Esophagus squamous epithelium (tissue), 5 donors: ENCODE measurements around the gene ATP8B4. TPM values are rescaled to one million over a fixed set of nuclear protein-coding genes. Genes with fewer than 3 reads are reported as not detected.

Source experiments
- DNase-seq: peaks from one replicate; lab custom pipeline; 2025; lab: John Stamatoyannopoulos, UW
- H3K27ac ChIP-seq, 4 donors: fragments of 200-600 bp; sonication (generic); one replicate each; pipeline ENCODE4 v1.5.1; 2016 to 2019; ENCODE audit warnings: mild to moderate bottlenecking in 1 of 4
- H3K27me3 ChIP-seq, 4 donors: fragments of 200-600 bp; sonication (generic); 1 replicate in 3 of 4; 2 replicates in 1 of 4; pipeline versions ENCODE4 v1.5.1 to v1.6.0; 2017 to 2021; ENCODE audit warnings: antibody characterized with exemption in 1 of 4
- H3K36me3 ChIP-seq, 3 donors: fragments of 200-600 bp; sonication (generic); one replicate each; pipeline ENCODE4 v1.5.1; 2016 to 2019
- H3K4me1 ChIP-seq, 3 donors: fragments of 200-600 bp; sonication (generic); one replicate each; pipeline ENCODE4 v1.5.1; 2017 to 2019
- H3K4me3 ChIP-seq, 4 donors: fragments of 200-600 bp; sonication (generic); 1 replicate in 3 of 4; 2 replicates in 1 of 4; pipeline ENCODE4 v1.5.1; 2016 to 2019; ENCODE audit warnings: mild to moderate bottlenecking in 2 of 4, moderate library complexity in 1 of 4
- H3K9me3 ChIP-seq, 3 donors: fragments of 200-600 bp; sonication (generic); one replicate each; pipeline ENCODE4 v1.5.1; 2016 to 2019
- CTCF ChIP-seq, 6 experiments: fragments of 450-650 bp in 4 of 6; fragments of 200-600 bp in 2 of 6; sonication (generic) in 2 of 6; IDR thresholded peaks; one replicate each; pipeline ENCODE4 v1.5.1; 2016 to 2019; ENCODE audit warnings: antibody characterized with exemption in 6 of 6, mild to moderate bottlenecking in 4 of 6, moderate library complexity in 4 of 6
- POLR2A ChIP-seq, 4 donors: fragments of 450-650 bp; IDR thresholded peaks; one replicate each; pipeline ENCODE4 v1.6.1; 2017; ENCODE audit warnings: antibody characterized with exemption in 4 of 4, mild to moderate bottlenecking in 4 of 4, moderate library complexity in 3 of 4
- WGBS, 2 donors: methylation state at CpG; one replicate each; pipeline ENCODE4 v1.1.5; 2018; 5-methylcytosine and 5-hydroxymethylcytosine counted together
- intact Hi-C: fragments of 100-400 bp; cut with DNase I; formaldehyde crosslinking; loops from one replicate; pipeline ENCODE4 v1.15.0; 2022
- total RNA-seq, 4 donors: library from RNA; depleted of rRNA; stranded (reverse); fragments of >200 nt; gene quantifications; one replicate each; pipeline ENCODE4 v1.1.0, GENCODE V29; 2016
- donor health status: DM: yes; HTN: yes; CAD: no.

ATP8B4 gene
- total RNA-seq, 4 donors from 2014 or later: 0.97 to 6.7 (median 2.9) TPM

GRCh38 chr15:49934487-49934886 is 184.5 kb downstream of the ATP8B4 start:
- intact Hi-C loops: no loop called here
- Histone ChIP-seq H3K36me3 (no peaks in the 10 kb centered on the region), H3K27me3 (no peaks in the 10 kb centered on the region), H3K4me3 (no peak overlapping the region), H3K4me1 (no peaks in the 10 kb centered on the region), H3K27ac (no peak overlapping the region), H3K9me3 (no peaks in the 10 kb centered on the region)
- 85 to 94% methylated on average over 2 of the region's 2 CpGs for WGBS, 2 donors
- DNase-seq: no peak
- TF ChIP-seq POLR2A (IDR thresholded peaks at IDR 0.05) (no peak), CTCF (IDR thresholded peaks at IDR 0.05) (no peak)

DNA sequence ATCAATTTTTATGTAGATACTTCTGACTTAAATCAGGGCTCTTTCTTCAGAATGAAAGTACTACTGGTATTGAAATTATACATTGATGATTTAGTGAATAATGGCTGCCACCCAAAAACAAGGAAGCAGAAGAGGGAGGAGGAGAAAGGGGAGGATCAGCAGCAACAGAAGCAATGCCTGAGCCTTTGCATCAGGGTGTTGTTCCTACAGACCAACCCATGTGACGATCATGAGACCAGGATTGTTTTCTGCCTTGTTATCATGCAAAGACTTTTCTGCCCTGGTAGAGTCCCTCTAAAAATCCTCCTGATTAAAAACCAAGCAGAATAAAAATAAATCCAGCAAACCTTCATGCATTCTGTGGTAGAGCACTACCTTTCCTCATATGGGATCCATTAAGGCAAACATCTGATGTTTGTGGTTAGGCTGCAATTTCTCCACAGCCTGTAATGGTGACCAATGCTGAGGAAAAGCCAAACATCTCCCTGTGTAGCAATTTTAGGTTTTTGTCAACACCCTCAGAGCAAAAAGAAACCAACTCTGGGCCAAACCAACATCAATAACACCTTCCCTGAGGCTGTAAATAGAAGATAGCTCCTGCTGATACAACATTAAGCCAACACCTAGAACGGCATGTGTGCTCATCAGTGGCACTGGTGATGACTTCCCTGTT is 191.7 kb downstream of the ATP8B4 start:
- no peak for TF ChIP-seq POLR2A (IDR thresholded peaks at IDR 0.05)
- TF ChIP-seq CTCF (IDR thresholded peaks at IDR 0.05): no peak
- H3K27me3 ChIP-seq: no peaks in the 10 kb centered on the region
- intact Hi-C loops: no loop called here
- no peaks in the 10 kb centered on the region for H3K4me1 ChIP-seq
- no peak overlapping the region for H3K4me3 ChIP-seq
- no peaks in the 10 kb centered on the region for H3K36me3 ChIP-seq
- H3K9me3 ChIP-seq: no peaks in the 10 kb centered on the region
- no peak overlapping the region for H3K27ac ChIP-seq
- no peak for DNase-seq
- 64 to 72% methylated on average over 2 of the region's 2 CpGs for WGBS, 2 donors

DNA sequence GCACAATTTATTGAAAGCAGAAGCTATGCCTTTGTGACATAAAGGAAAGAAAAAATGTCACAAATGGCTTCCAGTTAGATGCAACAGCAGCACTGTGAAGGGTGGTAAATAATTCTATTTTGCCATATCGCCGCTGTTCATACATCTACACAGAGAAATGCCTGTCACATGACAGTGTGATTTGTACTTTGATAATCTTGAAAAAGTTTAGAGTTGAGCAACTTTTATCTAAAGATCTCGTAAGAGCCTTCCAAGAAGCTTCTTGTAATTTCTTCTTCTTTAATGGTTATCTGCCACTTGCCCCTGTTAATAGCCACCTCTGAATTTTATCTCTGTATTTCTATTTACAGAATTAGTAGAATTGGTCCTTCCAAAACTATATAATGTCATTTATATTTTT is 192.3 kb downstream of the ATP8B4 start:
- WGBS, 2 donors: 80 to 90% methylated on average over 3 of the region's 3 CpGs
- Histone ChIP-seq H3K4me3 (no peak overlapping the region), H3K36me3 (no peaks in the 10 kb centered on the region), H3K27ac (no peak overlapping the region), H3K9me3 (no peaks in the 10 kb centered on the region), H3K4me1 (no peaks in the 10 kb centered on the region), H3K27me3 (no peaks in the 10 kb centered on the region)
- DNase-seq: no peak
- TF ChIP-seq CTCF (IDR thresholded peaks at IDR 0.05): no peak
- no peak for TF ChIP-seq POLR2A (IDR thresholded peaks at IDR 0.05)
- intact Hi-C loops: no loop called here

DNA sequence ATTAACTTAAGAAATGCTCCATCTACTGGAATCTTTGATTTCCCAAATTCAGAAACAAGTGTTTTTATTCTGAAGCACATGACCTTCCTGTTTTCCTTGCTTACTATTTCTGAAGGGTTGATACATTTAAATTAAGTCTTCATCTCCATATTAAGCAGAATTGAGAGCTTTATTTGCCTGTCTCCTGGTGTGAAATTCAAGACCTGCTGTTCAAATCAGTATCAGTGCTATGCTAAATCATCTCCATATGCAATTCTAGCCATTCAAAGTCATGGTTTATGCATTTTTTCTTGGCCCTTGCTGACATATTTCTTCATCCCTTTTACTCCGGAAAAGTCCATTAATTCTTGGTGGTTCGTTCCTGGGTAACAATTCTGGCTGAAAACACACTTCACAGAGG is 195.4 kb downstream of the ATP8B4 start:
- DNase-seq: no peak
- no peaks in the 10 kb centered on the region for H3K27me3 ChIP-seq
- 76 to 80% methylated on average over 2 of the region's 2 CpGs for WGBS, 2 donors
- no peak overlapping the region for H3K27ac ChIP-seq
- TF ChIP-seq CTCF (IDR thresholded peaks at IDR 0.05) (no peak), POLR2A (IDR thresholded peaks at IDR 0.05) (no peak)
- H3K4me3 ChIP-seq: no peak overlapping the region
- intact Hi-C loops: no loop called here
- no peaks in the 10 kb centered on the region for H3K4me1 ChIP-seq
- H3K36me3 ChIP-seq: no peaks in the 10 kb centered on the region
- no peaks in the 10 kb centered on the region for H3K9me3 ChIP-seq

DNA sequence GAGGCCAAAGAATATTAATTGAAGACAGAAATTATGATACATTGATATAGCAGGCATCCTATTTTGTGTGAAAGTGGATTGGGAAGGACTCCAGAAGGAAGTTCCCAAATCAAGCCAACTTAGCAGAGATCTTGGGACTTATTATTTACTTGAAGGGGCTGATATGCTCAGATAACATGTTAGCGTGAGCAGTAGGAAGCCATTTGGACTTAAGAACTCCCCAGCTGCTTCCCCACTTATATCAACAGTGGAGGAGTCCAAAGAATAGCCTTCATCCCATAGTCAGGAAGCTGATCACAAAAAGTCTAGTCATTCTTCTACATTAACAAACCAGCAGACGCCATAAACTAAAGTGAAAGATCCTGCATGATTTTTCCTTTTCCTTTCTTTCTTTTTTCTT is 200.0 kb downstream of the ATP8B4 start:
- H3K4me3 ChIP-seq: no peak overlapping the region
- H3K36me3 ChIP-seq: no peaks in the 10 kb centered on the region
- DNase-seq: no peak
- H3K27ac ChIP-seq: no peak overlapping the region
- no peaks in the 10 kb centered on the region for H3K27me3 ChIP-seq
- intact Hi-C loops: no loop called here
- no peak for TF ChIP-seq CTCF (IDR thresholded peaks at IDR 0.05)
- TF ChIP-seq POLR2A (IDR thresholded peaks at IDR 0.05): no peak
- WGBS, 2 donors: 80 to 84% methylated on average over 2 of the region's 2 CpGs
- no peaks in the 10 kb centered on the region for H3K4me1 ChIP-seq
- H3K9me3 ChIP-seq: no peaks in the 10 kb centered on the region
